SK-N-SH (cell line): ENCODE data around the gene MYO18B.

Source experiments
- CHD2 ChIP-seq: fragments of 150-350 bp; IDR thresholded peaks from 2 replicates; pipeline ENCODE4 v1.6.1; 2018; ENCODE audit warnings: low read length; ENCODE audit not compliant: partially characterized antibody
- EP300 ChIP-seq, 2 experiments: IDR thresholded peaks; 2 replicates each; pipeline versions ENCODE4 v1.4.0 to v1.6.1; 2012; ENCODE audit warnings: borderline replicate concordance in 1 of 2, low read depth in 1 of 2, low read length in 1 of 2
- EZH2phosphoT487 ChIP-seq: fragments of 200-600 bp; sonication (generic); IDR thresholded peaks from 2 replicates; pipeline ENCODE4 v1.6.1; 2017; ENCODE audit warnings: low read depth, mixed run types, mild to moderate bottlenecking, antibody characterized with exemption, moderate library complexity, borderline replicate concordance
- FOXJ3 ChIP-seq: sonication (generic); formaldehyde crosslinking; IDR thresholded peaks from 2 replicates; pipeline ENCODE4 v1.5.1; 2020; ENCODE audit warnings: mild to moderate bottlenecking, missing genetic modification reagents
- FOXM1 ChIP-seq: IDR thresholded peaks from 2 replicates; pipeline ENCODE4 v1.4.0; 2012; ENCODE audit warnings: low read depth, mild to moderate bottlenecking
- NFIC ChIP-seq: IDR thresholded peaks from 2 replicates; pipeline ENCODE4 v1.4.0; 2012; ENCODE audit warnings: borderline replicate concordance
- POLR2AphosphoS5 ChIP-seq: IDR thresholded peaks from 2 replicates; pipeline ENCODE4 v1.6.1; 2012; ENCODE audit warnings: low read depth, low read length
- RFX5 ChIP-seq: IDR thresholded peaks from 2 replicates; pipeline ENCODE4 v1.6.1; 2012; ENCODE audit warnings: mild to moderate bottlenecking, improper control_type of control experiment, low read length
- TAF1 ChIP-seq: IDR thresholded peaks from 2 replicates; pipeline ENCODE4 v1.6.1; 2012; ENCODE audit warnings: low read depth, mild to moderate bottlenecking, low read length, moderate library complexity, borderline replicate concordance
- YY1 ChIP-seq: IDR thresholded peaks from 2 replicates; pipeline ENCODE4 v1.4.0; 2012; ENCODE audit warnings: low read depth, mild to moderate bottlenecking
- TF ChIP-seq, protein P1 (sequence below): fragments of 200-600 bp; sonication (generic); IDR thresholded peaks from 2 replicates; pipeline ENCODE4 v1.6.1; 2017; ENCODE audit warnings: antibody characterized with exemption, mild to moderate bottlenecking, moderate library complexity
- TF ChIP-seq, protein P2 (sequence below): IDR thresholded peaks from 2 replicates; pipeline ENCODE4 v1.6.1; 2012; ENCODE audit warnings: mild to moderate bottlenecking, low read depth, low read length, moderate library complexity
- TF ChIP-seq, protein P3 (sequence below): fragments of 150-350 bp; IDR thresholded peaks from 2 replicates; pipeline ENCODE4 v1.6.1; 2017; ENCODE audit warnings: antibody characterized with exemption, low read length, low read depth, borderline replicate concordance
- TF ChIP-seq, protein P4 (sequence below): IDR thresholded peaks from 2 replicates; pipeline ENCODE4 v1.4.0; 2012; ENCODE audit warnings: low read depth, borderline replicate concordance

DNA sequence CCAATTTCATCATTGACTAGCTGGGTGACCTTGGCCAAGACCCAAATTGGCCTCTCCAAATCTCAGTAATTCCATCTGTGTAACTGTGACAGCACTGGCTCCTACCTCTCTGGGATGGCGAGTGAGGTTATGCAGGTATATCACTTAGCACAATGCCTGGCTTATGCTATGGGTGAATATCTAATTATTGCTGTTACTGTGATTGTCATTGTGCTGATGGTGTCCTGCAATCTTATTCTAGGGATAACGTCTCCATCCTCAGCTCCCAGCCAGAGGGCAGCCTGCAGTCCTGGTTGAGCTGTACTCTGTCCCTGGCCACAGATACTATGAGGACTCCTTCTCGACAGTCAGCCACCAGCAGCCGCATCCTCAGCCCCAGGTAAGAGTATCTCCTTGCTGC, 262.5 kb downstream of the MYO18B start:
- TF ChIP-seq NFIC (no peak), YY1 (no peak), RFX5 (no peak), FOXM1 (no peak), TAF1 (no peak), EP300 (IDR thresholded peaks at IDR 0.05; ENCODE audit: borderline replicate concordance in 1 of 2, low read depth in 1 of 2, low read length in 1 of 2) (no peak), FOXJ3 (CRISPR knock-in tag) (no peak), POLR2AphosphoS5 (no peak), EZH2phosphoT487 (no peak), CHD2 (no peak)
- TF ChIP-seq, protein P1, sequence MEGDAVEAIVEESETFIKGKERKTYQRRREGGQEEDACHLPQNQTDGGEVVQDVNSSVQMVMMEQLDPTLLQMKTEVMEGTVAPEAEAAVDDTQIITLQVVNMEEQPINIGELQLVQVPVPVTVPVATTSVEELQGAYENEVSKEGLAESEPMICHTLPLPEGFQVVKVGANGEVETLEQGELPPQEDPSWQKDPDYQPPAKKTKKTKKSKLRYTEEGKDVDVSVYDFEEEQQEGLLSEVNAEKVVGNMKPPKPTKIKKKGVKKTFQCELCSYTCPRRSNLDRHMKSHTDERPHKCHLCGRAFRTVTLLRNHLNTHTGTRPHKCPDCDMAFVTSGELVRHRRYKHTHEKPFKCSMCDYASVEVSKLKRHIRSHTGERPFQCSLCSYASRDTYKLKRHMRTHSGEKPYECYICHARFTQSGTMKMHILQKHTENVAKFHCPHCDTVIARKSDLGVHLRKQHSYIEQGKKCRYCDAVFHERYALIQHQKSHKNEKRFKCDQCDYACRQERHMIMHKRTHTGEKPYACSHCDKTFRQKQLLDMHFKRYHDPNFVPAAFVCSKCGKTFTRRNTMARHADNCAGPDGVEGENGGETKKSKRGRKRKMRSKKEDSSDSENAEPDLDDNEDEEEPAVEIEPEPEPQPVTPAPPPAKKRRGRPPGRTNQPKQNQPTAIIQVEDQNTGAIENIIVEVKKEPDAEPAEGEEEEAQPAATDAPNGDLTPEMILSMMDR, result no peak
- TF ChIP-seq, protein P2, sequence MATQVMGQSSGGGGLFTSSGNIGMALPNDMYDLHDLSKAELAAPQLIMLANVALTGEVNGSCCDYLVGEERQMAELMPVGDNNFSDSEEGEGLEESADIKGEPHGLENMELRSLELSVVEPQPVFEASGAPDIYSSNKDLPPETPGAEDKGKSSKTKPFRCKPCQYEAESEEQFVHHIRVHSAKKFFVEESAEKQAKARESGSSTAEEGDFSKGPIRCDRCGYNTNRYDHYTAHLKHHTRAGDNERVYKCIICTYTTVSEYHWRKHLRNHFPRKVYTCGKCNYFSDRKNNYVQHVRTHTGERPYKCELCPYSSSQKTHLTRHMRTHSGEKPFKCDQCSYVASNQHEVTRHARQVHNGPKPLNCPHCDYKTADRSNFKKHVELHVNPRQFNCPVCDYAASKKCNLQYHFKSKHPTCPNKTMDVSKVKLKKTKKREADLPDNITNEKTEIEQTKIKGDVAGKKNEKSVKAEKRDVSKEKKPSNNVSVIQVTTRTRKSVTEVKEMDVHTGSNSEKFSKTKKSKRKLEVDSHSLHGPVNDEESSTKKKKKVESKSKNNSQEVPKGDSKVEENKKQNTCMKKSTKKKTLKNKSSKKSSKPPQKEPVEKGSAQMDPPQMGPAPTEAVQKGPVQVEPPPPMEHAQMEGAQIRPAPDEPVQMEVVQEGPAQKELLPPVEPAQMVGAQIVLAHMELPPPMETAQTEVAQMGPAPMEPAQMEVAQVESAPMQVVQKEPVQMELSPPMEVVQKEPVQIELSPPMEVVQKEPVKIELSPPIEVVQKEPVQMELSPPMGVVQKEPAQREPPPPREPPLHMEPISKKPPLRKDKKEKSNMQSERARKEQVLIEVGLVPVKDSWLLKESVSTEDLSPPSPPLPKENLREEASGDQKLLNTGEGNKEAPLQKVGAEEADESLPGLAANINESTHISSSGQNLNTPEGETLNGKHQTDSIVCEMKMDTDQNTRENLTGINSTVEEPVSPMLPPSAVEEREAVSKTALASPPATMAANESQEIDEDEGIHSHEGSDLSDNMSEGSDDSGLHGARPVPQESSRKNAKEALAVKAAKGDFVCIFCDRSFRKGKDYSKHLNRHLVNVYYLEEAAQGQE, result no peak
- TF ChIP-seq, protein P3, sequence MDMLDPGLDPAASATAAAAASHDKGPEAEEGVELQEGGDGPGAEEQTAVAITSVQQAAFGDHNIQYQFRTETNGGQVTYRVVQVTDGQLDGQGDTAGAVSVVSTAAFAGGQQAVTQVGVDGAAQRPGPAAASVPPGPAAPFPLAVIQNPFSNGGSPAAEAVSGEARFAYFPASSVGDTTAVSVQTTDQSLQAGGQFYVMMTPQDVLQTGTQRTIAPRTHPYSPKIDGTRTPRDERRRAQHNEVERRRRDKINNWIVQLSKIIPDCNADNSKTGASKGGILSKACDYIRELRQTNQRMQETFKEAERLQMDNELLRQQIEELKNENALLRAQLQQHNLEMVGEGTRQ, result no peak
- TF ChIP-seq, protein P4, sequence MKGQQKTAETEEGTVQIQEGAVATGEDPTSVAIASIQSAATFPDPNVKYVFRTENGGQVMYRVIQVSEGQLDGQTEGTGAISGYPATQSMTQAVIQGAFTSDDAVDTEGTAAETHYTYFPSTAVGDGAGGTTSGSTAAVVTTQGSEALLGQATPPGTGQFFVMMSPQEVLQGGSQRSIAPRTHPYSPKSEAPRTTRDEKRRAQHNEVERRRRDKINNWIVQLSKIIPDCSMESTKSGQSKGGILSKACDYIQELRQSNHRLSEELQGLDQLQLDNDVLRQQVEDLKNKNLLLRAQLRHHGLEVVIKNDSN, result no peak
